22Rv1 (cell line): ENCODE results near the gene EHBP1.

Source experiments
- H3K27ac ChIP-seq: fragments of 450-650 bp; 2 replicates; pipeline ENCODE4 v1.5.1; 2017
- TF ChIP-seq, protein P1 (sequence below): fragments of 450-650 bp; IDR thresholded peaks from 2 replicates; pipeline ENCODE4 v1.5.1; 2017; ENCODE audit warnings: mild to moderate bottlenecking

EHBP1 gene

DNA sequence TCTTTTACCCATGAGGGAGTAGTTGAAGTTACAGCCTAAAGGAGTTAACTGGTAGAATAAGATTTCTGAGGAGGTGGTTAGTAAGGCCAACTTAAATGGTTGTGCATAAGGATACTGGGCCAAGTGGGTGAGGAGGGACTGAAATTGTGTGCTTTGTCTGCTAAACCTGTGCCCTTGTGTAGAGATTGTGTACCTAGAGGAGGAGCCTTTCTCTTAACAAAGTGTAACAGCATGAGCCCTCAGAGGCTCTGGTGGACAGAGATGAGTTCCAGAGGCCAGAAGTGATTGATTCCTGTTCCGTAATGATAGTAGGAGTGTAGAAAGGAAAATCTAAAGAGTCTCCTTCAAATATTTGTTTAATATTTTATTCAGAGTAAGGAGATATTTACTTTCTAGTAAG, 388.0 kb downstream of the EHBP1 start:
- TF ChIP-seq, protein P1, sequence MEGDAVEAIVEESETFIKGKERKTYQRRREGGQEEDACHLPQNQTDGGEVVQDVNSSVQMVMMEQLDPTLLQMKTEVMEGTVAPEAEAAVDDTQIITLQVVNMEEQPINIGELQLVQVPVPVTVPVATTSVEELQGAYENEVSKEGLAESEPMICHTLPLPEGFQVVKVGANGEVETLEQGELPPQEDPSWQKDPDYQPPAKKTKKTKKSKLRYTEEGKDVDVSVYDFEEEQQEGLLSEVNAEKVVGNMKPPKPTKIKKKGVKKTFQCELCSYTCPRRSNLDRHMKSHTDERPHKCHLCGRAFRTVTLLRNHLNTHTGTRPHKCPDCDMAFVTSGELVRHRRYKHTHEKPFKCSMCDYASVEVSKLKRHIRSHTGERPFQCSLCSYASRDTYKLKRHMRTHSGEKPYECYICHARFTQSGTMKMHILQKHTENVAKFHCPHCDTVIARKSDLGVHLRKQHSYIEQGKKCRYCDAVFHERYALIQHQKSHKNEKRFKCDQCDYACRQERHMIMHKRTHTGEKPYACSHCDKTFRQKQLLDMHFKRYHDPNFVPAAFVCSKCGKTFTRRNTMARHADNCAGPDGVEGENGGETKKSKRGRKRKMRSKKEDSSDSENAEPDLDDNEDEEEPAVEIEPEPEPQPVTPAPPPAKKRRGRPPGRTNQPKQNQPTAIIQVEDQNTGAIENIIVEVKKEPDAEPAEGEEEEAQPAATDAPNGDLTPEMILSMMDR, result no peak

More for the DNA sequence above, 388.0 kb downstream of the EHBP1 start:
- H3K27ac ChIP-seq, result no peak overlapping the region
